NCI-H1417 treated with DMSO at 0.1 percent for 48 hours (cell line): ENCODE results near the gene LMTK3.
"Not testable (repeated sequence)": the region's sequence is repeated elsewhere in the genome, so short reads cannot be mapped to it uniquely, and the experiment has no call there.

ENCODE experiments used
- DNase-seq: peaks from one replicate; lab custom pipeline; 2025; lab: John Stamatoyannopoulos, UW

LMTK3 gene

GRCh38 chr19:48540110-48540509 lies 28.5 kb upstream of the LMTK3 start:
- no peak for DNase-seq

DNA sequence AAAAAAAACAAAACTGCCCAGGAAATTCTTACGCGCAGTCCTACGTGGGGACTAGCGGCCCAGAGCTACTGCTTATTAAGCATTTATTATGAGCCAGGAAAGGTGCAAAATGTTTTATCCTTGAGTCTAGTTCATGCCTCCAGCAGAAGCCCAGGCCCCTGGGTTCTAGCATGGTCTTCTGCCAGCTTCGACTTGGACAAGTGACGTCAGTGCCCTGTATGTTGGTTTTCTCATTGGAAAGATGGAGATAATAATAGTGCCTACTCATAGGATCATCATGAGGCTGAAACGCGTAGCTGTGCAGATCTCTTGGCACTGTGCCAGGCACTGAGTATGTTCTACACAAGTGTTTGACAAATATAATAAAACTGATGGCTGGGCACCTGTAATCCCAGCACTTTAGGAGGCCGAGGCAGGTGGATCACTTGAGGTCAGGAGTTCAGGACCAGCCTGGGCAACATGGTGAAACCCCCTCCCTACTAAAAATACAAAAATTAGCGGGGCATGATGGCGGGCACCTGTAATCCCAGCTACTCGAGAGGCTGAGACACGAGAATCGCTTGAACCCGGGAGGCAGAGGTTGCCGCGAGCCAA lies 28.0 kb upstream of the LMTK3 start:
- DNase-seq: peak; percentile 76

DNA sequence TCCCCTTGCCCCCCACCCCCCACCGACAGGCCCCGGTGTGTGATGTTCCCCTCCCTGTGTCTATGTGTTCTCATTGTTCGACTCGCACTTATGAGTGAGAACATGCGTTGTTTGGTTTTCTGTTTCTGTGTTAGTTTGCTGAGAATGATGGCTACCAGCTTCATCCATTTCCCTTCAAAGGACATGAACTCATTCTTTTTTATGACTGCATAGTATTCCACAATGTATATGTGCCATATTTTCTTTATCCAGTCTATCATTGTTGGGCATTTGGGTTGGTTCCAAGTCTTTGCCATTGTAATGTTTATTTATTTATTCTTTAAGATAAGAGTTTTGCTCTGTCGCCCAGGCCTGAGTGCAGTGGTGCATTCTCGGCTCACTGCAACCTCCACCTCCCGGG lies 26.4 kb upstream of the LMTK3 start:
- DNase-seq: not testable (repeated sequence)

- DNase-seq: no peak
Observed at GRCh38 chr19:48537541-48537940, 25.9 kb upstream of the LMTK3 start.

GRCh38 chr19:48533770-48534169 lies 22.1 kb upstream of the LMTK3 start:
- no peak for DNase-seq

GRCh38 chr19:48530770-48531169 lies 19.1 kb upstream of the LMTK3 start:
- no peak for DNase-seq

- DNase-seq: no peak
Observed at GRCh38 chr19:48530066-48530720, 18.6 kb upstream of the LMTK3 start.

GRCh38 chr19:48529156-48529555 lies 17.5 kb upstream of the LMTK3 start:
- DNase-seq: no peak

- DNase-seq: no peak
Observed at GRCh38 chr19:48524732-48525131, 13.1 kb upstream of the LMTK3 start.

- no peak for DNase-seq
Observed at GRCh38 chr19:48524221-48524620, 12.6 kb upstream of the LMTK3 start.

DNA sequence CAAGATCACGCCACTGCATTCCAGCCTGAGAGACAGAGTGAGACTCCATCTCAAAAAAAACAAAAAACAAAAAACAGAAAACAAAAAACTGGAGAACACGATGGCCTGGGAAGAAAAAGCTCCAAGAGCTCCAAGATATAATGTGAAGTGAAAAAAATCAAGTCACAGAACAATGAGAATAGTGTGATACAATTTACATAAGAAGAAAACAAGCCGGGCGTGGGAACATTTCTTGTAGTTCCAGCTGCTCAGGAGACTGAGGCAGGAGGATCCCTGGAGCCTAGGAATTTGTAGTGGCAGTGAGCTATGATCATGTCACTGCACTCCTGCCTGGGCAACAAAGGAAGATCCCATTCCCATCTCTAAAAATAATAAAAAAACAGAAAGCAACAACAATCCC lies 8.5 kb upstream of the LMTK3 start:
- no peak for DNase-seq

DNA sequence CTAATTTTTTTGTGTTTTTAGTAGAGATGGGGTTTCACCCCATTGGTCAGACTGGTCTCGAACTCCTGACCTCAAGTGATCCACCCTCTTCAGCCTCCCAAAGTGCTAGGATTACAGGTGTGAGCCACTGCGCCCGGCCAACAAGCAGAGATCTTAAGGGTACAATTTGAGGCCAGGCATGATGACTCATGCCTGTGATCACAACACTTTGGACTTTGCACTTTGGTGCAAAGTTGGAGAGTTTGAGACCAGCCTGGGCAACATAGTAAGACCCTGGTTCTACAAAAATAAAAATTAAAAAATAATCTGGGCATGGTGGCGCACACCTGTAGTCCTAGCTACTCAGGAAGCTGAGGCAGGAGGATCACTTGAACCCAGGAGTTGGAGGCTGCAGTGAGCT lies 7.8 kb upstream of the LMTK3 start:
- DNase-seq: not testable (repeated sequence)

DNA sequence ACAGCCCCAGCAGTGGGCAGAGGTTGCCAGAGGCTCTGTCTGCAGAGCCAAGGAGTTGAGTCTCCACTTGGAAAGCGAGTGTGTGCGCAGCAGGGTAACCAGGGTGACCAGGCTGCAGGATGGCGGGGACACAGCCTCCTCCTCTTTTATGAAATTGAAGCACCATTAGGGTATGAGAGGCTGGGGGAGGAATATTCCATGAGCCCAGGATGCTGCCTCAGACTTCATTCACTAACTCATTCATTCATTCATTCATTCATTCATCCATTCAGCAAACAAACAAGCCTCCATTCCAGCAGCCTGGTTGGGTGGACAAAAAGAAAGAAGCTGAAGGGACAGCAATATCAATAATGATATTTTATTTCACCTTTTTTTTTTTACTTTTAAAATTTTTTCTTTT lies 6.6 kb upstream of the LMTK3 start:
- no peak for DNase-seq

GRCh38 chr19:48516536-48516935 lies 4.9 kb upstream of the LMTK3 start:
- no peak for DNase-seq

DNA sequence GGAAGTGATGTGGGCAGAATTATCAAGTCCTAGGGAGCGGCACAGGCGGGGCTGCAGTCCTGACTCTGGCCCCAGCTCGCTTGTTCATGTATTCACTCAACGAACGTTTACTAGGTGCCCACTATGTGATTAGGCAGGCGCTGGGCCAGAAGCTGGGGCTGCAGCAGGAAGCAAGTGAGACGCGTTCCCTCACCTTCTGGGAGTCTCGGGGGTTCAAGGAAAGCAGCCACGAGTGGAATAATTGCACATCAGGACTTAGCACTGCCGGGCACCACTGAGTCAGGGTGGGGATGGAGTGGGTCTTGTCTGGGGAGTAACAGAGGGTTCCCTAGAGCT lies 2.5 kb upstream of the LMTK3 start:
- no peak for DNase-seq

DNA sequence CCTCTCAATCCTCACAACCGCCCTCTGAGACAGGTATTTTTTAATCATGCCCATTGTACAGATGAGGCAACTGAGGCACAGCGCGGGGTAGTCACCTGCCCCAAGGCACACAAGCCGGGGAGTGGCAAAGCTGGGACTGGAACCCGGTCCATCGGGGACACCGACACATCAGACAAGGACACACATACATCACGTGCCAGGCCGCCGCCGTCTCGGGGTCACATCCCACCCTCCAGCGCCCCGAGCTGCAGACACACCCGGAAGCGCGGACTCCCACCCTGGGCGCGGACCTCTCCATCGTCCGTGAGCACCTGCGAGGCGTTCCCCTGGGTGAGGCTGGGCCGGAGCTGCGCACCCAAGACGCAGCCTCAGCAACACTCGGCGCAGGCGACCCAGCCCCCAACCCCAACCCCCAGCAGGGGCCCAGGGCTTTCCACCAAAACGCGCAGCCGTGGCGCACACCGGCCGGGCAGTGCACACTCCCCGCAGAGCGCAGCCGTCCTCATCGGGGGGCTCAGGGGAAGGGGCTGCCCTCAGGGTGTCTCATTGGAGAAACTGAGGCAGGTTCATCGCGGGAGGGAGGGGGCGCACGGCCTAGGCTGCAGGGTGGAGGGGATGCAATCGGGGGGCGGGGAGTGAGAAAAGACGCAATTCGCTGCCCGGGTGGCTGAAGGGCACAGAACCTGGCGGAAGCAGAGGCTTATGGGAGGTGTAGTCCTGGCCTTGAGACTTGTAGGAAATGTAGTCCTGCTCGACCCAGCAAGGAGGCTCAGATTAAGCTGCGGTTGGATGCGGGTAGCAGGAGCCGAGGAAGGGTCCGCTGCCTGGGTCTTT lies 1.9 kb upstream of the LMTK3 start:
- DNase-seq: peak; percentile 46

- no peak for DNase-seq
Observed at GRCh38 chr19:48512504-48513288, 1.1 kb upstream of the LMTK3 start.

DNA sequence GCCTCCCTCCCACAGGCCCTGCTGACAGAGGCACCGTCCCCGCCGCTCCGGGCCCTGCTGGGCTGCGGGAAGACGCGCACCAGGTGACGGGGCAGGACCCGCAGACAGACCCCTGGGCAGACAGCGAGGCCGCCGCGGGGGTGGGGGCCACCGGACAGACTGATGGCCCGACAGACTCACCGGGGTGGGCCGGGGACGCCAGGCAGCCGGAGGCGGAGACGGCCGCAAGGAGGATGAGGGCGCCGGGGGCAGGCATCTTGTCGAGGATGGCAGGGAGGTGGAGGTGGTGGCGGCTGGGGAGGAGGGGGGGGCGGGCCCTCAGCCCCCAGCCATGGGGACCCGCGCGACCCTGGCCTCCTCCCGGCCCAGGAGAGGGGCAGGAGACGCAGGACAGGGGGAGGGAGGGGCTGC lies 309 bp downstream of the LMTK3 start:
- DNase-seq: no peak

GRCh38 chr19:48510421-48511268 lies 990 bp downstream of the LMTK3 start:
- DNase-seq: no peak

DNA sequence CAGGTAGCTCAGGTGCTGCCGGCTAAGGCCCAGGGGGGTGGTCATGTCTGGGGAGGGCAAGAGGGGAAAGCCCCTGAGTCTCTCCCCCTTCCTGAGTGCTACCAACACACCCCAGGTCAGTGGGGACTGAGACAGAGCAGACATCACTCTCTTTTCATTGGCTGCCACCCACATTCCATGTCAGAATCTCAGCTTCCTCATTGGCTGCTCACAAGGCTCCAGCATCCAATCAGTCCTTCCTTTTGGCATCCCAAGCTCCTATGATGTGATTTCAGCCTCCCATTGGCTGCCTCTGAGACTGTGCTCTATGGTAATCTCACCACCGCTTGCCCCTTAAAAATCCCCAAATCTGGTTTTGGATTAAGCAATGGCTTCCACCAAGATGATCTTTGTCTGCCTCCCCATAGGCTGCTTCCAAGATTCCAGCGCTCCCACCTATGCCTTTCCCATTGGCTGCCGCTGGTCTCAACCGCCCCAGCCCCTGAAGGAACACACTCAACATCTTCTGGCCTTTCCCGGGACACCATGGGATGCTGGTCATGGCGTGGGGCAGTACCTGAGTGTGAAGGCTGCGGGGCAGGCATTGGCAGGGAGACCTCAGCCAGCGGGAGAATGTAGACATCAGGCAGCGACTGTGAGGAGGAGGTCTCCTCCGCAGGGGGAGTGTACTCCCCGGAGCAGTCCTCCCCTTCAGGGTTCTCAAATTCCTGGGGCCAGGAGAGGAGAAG lies 2.0 kb downstream of the LMTK3 start:
- no peak for DNase-seq
